AG10803 (cell line): ENCODE results near the gene GATD1.
A peak's percentile ranks its signal among the peaks of the same experiment; 100 is the strongest.

ENCODE experiments used
- DNase-seq: peaks from one replicate; pipeline ENCODE4 v3.0.0; 2010; ENCODE audit warnings: low read depth
- H3K4me3 ChIP-seq: 2 replicates; pipeline ENCODE4 v1.5.1; 2011; ENCODE audit warnings: mild to moderate bottlenecking, low read length, control low read depth
- TF ChIP-seq, protein P1 (sequence below): conservative IDR thresholded peaks from 2 replicates; pipeline ENCODE4 v1.5.1; 2011; ENCODE audit warnings: mild to moderate bottlenecking, low read length, control low read depth, inconsistent platforms

The GATD1 gene

DNA sequence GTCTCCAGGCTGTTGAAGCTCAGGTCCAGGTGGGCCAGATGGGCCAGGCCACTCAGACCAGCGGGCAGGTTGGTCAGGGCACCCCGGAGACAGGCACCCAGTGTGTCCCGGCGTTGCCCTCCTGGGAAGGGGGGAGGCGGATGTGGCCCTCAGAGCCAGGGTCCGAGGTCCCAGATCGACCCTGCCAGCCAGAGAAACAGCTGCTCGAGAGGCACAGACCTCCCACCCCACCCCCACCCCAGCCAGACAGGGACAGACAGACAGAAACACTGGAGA is 26.1 kb upstream of the GATD1 start:
- TF ChIP-seq, protein P1, sequence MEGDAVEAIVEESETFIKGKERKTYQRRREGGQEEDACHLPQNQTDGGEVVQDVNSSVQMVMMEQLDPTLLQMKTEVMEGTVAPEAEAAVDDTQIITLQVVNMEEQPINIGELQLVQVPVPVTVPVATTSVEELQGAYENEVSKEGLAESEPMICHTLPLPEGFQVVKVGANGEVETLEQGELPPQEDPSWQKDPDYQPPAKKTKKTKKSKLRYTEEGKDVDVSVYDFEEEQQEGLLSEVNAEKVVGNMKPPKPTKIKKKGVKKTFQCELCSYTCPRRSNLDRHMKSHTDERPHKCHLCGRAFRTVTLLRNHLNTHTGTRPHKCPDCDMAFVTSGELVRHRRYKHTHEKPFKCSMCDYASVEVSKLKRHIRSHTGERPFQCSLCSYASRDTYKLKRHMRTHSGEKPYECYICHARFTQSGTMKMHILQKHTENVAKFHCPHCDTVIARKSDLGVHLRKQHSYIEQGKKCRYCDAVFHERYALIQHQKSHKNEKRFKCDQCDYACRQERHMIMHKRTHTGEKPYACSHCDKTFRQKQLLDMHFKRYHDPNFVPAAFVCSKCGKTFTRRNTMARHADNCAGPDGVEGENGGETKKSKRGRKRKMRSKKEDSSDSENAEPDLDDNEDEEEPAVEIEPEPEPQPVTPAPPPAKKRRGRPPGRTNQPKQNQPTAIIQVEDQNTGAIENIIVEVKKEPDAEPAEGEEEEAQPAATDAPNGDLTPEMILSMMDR = no peak
- peak overlapping the region; percentile 65 for H3K4me3 ChIP-seq
- no peak for DNase-seq

DNA sequence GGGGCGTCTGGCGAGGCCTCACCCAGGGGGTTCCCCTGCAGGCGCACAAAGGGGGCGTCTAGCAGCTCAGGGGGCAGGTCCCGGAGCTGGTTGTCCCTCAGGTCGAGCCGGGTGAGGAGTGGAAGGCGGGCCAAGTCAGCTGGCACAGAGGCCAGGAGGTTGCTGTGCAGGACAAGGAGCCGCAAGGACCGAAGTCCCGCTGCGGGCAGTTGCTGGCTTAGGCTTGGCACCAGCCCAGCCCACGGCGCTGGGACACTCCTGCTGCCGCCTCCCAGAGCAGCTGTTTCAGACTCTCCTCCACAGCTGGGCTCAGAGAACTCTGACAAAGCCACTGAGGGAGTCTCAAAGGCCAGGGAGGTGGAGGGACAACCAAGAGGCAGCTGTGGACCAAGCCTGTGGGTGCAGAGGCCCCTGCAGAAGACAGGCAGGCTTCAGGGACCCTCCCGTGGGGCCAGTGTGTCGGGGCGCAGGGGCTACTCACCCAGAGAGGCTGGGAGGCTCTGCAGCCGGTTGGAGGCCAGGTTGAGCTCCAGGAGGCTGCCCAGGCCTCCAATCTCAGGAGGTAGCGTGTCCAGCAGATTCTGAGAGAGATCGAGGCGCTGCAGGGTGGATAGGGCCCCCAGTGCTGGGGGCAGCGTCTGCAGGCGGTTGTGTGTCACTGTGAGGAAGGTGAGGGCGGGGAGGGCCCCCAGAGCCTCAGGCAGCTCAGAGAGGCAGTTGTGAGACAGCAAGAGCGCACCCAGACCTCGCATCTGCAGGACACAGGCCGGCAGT is 25.6 kb upstream of the GATD1 start:
- DNase-seq = no peak
- TF ChIP-seq, protein P1 = no peak
- peak overlapping the region; percentile 65; the same call in 1 of the 2 replicates for H3K4me3 ChIP-seq

DNA sequence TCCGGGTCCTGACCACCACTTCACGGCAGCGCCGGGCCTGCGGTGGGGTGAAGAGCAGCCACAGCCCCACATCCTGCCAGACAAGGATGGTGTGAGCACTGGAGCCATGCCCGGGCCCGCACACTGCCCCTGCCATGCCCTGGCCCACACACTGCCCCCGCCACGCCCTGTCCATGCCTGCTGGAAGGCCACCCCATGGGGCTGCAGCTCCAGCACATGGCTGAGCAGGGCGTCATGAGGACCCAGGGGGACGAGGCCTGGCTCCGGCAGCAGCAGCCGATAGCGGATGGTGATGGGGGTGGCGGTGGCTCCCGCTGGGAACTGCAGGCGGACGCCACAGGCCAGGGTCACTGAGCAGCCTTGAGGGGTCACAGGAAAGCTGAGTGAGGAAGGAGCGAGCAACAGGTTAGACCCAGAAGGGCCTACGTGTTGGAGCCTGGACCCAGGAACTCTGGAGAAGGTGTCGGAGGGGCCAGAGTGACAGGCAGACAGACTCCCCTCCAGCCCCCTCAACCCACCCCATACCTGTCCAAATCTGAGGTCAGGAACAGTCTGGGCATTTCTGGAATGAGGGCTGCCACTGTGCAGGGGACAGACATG is 24.8 kb upstream of the GATD1 start:
- TF ChIP-seq, protein P1 = no peak
- no peak overlapping the region for H3K4me3 ChIP-seq
- no peak for DNase-seq

DNA sequence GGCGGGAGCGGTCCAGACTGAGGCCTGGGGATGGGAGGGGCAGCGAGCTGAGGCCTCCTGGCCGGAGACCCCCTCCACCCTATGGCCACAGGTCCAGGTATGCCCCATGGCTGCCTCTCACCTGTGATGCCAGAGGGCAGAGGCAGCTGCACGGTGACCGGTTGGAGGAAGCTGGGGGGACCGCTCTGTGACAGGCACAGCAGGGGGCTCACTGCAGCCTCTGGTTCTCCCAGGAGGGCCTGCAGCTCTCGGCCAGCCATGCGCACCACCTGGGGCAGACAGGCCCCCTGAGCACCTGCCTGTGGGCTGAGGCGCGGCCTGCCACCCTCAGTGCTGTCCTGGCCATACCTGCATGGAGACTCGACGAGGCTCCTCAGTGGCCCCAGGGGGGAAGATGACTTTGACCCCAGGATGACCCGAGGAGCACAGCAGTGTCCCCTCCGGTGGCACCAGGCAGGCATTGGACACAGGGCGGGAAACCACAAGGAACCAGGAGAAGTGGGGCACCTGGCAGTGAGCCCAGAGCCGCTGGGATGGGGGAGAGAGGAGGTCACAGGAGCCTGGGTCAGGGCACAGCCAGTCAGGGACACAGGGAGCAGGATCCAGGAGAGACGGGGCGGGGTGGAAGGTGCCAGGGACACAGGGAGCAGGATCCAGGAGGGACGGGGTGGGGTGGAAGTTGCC is 24.0 kb upstream of the GATD1 start:
- no peak overlapping the region for H3K4me3 ChIP-seq
- DNase-seq = no peak
- TF ChIP-seq, protein P1 = no peak

DNA sequence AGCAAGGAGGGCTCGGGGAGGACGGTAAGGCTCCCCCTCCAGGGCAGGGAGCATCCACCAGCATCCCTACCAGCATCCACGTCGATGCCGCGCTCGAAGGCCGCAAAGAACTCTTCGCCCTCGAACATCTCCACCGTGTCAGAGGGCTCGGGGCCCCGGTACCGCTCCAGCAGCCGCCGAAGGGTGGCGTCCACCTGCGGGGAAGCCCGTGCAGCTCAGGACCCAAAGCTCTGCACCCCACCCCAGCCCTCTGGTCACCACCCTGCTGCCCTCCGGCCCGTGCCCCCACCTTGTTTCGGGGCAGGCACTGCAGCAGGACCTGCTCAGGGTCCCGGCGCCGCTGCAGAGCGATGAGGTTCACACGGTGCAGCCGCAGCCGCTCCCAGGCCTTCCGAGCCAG is 23.2 kb upstream of the GATD1 start:
- TF ChIP-seq, protein P1 = no peak
- DNase-seq = no peak
- no peak overlapping the region for H3K4me3 ChIP-seq

DNA sequence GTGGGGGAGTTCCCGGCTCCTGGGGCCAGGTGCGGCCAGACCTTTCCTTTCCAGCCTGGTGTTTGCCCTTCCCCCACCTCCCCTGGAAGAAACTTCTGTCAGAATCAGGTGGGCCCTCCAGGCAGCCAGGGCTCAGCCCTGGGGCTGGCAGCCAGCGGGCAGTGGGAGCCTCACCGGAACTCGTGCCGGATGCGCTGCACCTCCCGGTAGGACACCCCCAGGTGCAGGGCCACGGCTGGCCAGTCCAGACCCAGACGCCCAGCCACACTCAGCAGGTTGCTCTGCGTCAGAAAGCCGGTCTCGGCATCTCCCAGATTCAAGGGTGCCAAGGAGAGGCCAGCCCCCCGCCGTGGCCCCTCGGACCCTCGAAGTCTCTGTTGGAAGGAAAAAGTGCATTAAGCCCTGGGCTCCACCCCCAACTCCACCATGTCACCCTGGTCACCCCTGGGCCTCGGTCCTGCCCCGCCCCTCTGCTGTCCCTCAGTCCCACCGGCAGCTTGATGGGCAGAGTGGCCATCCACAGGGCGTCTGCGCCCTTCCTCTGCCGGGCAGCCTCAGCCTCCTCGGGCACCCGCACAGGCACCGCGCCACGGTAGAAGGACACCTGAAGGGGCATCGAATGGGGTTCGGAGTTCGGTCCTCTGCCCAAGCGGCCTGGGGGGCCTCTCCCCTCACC is 22.5 kb upstream of the GATD1 start:
- TF ChIP-seq, protein P1 = no peak
- H3K4me3 ChIP-seq = no peak overlapping the region
- DNase-seq = no peak
